GOT3 (cell line): ENCODE measurements around the gene MAS1.
"Not testable (repeated sequence)": the region's sequence is repeated elsewhere in the genome, so short reads cannot be mapped to it uniquely, and the experiment has no call there.

Source experiments
- DNase-seq: peaks from one replicate; lab custom pipeline; 2025; ENCODE audit warnings: mixed read lengths; lab: John Stamatoyannopoulos, UW

Gene MAS1

GRCh38 chr6:159890792-159891191, at the start of gene MAS1:
MAS1 (plus strand) TSS chr6:159890988; CDS start chr6:159906956, 15,968 bp downstream.
- no peak for DNase-seq

DNA sequence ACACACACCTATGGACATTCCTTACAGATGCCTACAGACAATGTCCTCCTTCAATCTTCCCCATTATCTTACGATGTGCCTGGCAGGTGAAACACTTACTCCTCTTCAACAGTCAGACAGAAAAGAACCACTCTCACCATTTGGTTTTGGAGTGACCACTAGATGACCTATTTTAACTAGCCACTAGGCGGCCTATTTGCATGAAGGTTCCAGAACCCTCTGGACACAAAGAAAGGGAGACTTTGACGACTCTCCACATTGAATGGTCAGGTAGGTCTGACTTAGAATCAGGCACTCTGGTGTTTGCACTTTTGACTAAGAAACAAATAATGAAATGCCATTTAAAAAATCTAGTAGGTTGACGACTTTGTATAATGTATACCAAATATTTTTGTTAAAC, 48.8 kb upstream of the MAS1 start:
- no peak for DNase-seq

GRCh38 chr6:159844737-159845645, 45.8 kb upstream of the MAS1 start:
- no peak for DNase-seq

GRCh38 chr6:159848552-159848951, 42.2 kb upstream of the MAS1 start:
- DNase-seq: not testable (repeated sequence)

DNA sequence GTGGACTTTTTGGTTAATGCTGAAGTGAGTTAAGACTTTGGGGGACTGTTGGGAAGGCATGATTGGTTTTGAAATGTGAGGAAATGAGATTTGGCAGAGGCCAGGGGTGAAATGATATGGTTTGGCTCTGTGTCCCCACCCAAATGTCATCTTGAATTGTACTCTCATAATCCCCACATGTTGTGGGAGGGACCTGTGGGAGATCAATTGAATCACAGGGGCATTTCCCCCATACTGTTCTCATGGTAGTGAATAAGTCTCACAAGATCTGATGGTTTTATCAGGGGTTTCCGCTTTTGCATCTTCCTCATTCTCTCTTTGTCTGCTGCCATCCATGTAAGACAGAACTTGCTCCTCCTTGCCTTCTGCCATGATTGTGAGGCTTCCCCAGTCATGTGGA, 40.9 kb upstream of the MAS1 start:
- not testable (repeated sequence) for DNase-seq

GRCh38 chr6:159852877-159853276, 37.9 kb upstream of the MAS1 start:
- no peak for DNase-seq

- DNase-seq: no peak
Observed at GRCh38 chr6:159853754-159854153, 37.0 kb upstream of the MAS1 start.

DNA sequence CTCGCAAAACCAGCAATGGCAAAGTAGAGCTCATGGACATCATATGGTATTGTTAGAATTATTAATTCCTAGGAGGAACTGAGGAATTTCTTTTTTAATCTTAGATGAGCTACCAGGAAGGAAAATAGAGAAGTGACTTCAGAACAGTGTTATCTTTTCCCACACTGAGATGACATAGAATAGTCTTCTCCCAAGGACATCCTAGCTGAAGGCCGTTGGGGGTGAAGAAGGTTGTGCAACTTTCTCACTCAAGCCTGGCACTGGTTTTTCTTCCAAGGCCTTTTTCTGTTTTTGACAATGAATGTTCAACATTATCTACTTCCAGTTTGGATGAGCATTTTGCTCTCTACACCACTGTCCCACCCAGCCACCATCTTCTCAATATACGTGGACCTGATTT, 35.8 kb upstream of the MAS1 start:
- DNase-seq: no peak

- DNase-seq: no peak
Observed at GRCh38 chr6:159858259-159858658, 32.5 kb upstream of the MAS1 start.

GRCh38 chr6:159860482-159860881, 30.3 kb upstream of the MAS1 start:
- no peak for DNase-seq

DNA sequence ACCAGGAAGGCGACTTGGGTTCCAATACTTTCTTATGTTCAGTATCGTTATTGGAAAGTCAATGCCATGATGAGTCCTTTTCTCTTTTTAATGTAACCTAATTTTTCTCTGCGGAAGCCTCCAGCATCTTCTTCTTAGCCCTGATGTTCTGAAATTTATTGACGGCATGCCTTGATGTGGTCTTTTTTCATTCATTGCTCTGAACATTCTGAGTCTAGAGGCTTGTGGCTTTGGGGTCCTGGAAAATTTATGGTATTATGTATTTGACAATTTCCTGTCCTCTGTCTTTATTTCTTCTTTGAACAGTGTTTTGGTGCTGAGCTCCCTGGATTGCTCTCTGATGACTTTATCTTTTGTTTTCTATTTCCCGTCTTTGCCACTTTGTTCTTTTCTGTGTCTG, 28.7 kb upstream of the MAS1 start:
- DNase-seq: no peak

- peak; percentile 13 for DNase-seq
Observed at GRCh38 chr6:159863341-159863740, 27.4 kb upstream of the MAS1 start.

DNA sequence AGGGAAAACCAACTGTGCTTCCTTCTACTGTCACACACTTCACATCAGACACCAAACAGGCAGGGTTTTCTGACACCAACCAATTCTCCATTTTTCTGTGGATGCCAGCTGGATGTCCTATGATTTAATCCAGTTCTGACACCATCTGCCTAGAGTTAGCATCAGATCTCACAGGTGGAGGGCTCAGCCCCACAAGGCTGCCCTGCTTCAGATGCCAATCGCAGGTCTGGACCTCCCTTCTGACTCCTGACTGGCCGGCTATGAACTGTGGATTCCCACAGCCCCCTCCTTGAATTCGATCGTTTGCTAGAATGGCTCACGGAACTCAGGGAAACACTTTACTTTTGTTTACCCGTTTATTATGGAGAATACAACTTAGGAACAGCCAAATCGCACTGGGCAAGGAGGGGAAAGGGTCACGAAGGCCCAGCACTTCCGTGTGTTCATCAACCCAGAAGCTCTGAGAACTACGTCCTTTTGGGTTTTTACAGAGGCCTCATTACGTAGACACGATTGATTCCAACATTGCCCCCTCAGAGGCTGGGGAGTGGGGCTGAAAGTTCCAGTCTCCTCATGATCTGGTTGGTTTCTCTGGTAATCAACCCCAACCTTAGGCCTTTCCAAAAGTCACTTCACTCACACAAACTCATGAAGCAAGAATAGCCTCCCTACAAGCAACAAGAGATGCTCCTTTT, 25.4 kb upstream of the MAS1 start:
- DNase-seq: no peak

DNA sequence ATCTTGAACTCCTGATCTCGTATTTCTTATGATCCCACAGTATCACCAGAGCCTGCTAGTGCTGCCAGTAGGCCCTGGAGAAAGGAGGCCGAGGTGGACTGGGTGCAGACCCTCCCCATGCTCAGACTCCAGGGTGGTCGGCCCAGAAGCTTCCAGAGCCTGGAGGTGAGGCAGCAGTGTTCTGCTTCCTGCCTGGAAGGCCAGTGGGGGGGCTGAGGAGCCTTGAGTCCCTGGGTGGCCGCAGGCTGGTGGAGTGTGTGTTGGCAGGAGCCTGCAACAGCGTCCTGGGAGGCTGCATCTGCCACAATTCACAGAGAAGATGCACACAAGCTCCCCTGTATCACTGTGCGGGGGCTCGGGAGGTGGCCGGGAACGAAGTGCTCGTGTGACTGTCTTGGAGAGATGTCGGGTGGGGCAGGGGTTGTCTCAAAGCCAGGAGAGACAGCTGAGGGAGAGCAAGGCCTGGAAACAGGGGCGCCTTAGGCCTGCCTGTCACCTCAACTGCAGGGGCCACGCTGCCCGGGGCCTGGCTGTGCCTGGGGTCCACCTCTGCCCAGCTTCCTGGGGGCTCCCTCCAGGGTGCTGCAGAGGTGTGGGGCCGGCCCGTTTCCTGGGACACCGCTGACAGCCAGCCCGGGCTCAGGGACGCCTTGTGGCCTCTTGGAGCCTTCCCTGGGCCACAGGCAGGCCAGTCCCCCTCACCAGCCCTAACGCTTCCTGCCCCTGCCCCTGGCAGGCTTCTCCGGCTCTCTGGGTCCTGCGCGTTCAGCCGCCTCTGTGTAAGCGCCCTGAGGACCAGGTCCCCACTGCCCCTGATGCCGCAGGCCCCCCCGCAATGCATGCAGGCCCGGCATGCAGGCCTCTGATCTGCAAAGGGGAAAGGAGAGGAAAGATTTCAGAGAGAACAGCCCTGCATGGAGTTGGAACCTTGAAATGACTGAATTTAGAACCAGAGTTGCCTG, 24.2 kb upstream of the MAS1 start:
- no peak for DNase-seq

DNA sequence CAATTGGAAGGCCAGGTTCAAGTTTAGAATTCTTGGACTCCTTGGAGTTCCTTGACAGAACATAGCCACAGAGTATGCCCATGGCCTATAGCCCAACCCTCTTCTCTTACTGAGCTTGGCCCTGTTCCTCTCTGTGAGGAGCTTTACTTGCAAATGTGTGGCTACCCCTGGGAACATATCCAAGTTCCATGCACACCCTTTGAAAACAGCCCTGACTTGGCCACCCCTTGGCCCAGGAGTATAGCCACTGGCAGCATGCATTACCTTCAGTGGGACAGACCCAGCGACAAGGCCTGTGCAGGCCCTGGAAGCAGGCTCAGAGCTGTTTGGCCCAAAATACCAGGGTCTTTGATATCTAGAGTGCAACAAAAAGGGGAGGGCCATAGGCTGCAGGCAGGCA, 19.5 kb upstream of the MAS1 start:
- no peak for DNase-seq

DNA sequence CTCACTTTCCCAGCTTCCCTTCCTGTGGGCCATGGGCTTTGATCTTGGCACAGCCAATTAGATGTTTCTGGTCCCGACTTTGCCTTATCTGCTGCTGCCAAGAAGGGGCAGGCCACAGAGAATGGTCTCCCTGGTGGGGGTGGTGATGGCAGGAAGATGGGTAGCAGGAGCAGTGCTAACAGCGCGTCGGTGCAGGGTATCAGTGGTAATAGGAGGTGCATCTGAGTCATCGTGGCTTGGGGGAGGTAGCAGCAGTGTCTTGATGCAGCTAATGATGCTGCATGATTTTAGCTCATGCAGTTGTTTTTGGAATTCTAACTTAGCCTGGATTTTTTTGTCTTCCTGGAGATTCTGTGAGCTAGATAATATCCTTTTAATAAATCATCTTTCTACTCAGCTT, 18.9 kb upstream of the MAS1 start:
- DNase-seq: no peak

- DNase-seq: no peak
Observed at GRCh38 chr6:159874435-159874834, 16.4 kb upstream of the MAS1 start.

GRCh38 chr6:159875194-159875593, 15.6 kb upstream of the MAS1 start:
- DNase-seq: no peak

DNA sequence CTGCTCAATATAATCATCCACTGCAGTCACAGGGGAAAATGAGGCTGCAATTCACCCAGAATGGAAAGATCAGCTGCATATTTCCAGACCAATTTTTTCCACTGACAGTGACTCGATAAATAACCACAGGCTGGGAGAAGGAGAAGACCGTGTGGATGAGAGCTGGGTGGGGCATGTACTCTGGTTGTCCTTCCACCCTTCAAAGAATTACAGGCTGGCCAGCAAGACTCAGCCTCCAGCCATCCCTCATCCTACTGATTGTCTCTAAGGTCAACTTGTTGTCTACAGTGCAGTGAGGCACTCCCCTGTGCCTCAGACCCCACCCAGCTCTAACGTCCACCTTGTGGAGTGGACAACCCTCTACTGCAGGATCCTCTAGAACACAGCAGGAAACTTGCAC, 14.5 kb upstream of the MAS1 start:
- DNase-seq: no peak

GRCh38 chr6:159877256-159877808, 13.5 kb upstream of the MAS1 start:
- DNase-seq: no peak

DNA sequence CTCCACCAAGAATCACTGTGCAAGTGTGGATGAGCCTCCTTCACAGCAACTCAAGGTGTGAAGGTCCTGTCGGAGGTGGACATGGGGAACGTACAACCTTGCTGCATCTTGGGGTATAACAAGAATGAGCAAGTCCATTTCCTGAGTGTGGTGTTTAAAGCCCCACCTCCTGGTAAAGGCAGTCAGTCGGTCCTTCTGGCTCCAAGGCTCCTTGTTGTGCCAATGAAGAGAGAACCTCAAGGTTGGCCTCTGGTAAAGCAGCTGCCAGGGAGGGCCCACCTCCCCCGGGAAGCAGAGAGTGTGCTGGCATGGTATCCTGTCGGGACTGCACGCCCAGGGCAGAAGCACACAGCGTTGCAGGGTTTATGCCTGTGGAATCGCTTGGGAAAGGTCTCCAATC, 12.4 kb upstream of the MAS1 start:
- no peak for DNase-seq

GRCh38 chr6:159879856-159880255, 10.9 kb upstream of the MAS1 start:
- no peak for DNase-seq
